ENCODE results near the gene ABRACL.

GRCh38 chr6:139068846-139069245 is 40.3 kb downstream of the ABRACL start:
- TF ChIP-seq CTCF (IDR thresholded peaks at IDR 0.05) (no peak), POLR2A (IDR thresholded peaks at IDR 0.05) (no peak)
